HCT116 (cell line): ENCODE data around the gene IKZF3. TPM values are rescaled to one million over a fixed set of nuclear protein-coding genes. Genes with fewer than 3 reads are reported as not detected.

Source experiments
- ATAC-seq: fragments of 200-7000 bp; cut with Tn5 transposase; 2 replicates; pipeline ENCODE4 v1.9.1; 2020; ENCODE audit warnings: mild to moderate bottlenecking, moderate library complexity
- BruUV-seq: library from RNA; stranded (reverse); fragments of 400-500 nt; replicated peaks from 2 replicates; lab custom pipeline; 2021; lab: Mats Ljungman, UMichigan
- CTCF ChIA-PET: fragments of 300-600 bp; sonication (Branson Sonifier 250); formaldehyde crosslinking; loops from one replicate; lab custom pipeline; 2021; ENCODE audit warnings: antibody characterized with exemption; lab: Charles Lee
- POLR2A ChIA-PET: fragments of 300-600, 350-600 bp; sonication (Branson Sonifier 250); formaldehyde crosslinking; loops from one replicate; lab custom pipeline; 2021; ENCODE audit warnings: antibody characterized with exemption; lab: Charles Lee
- RAD21 ChIA-PET, 2 experiments: fragments of 300-600 bp; sonication (Branson Sonifier 250); formaldehyde crosslinking; loops; one replicate each; lab custom pipeline; 2023; ENCODE audit warnings: low total read pairs in 2 of 2; ENCODE audit not compliant: uncharacterized antibody in 2 of 2, unreplicated experiment in 2 of 2, low non-redundant PET in 1 of 2; lab: Charles Lee
- DNase-seq: peaks from one replicate; pipeline ENCODE4 v3.0.0-alpha.2; 2010; ENCODE audit warnings: low read depth, low spot score
- H2AFZ ChIP-seq: fragments of 200-600 bp; shearing (Covaris generic), sonication (generic); 2 replicates; pipeline ENCODE4 v1.6.1; 2017; ENCODE audit warnings: low read depth, mixed run types, mixed read lengths, antibody characterized with exemption, low read length; ENCODE audit not compliant: poor library complexity, severe bottlenecking
- H3K27ac ChIP-seq: 2 replicates; pipeline ENCODE4 v1.5.1; 2012; ENCODE audit warnings: low read depth, low read length
- H3K27me3 ChIP-seq: fragments of 200-600 bp; sonication (generic); 2 replicates; pipeline ENCODE4 v1.6.1; 2016; ENCODE audit warnings: mixed run types, low read length, mixed read lengths; ENCODE audit not compliant: insufficient read depth
- H3K36me3 ChIP-seq, 2 experiments: fragments of 200-500 bp in 1 of 2; fragments of 200-600 bp in 1 of 2; sonication (Bioruptor generic) in 1 of 2; sonication (generic) in 1 of 2; 2 replicates each; pipeline versions ENCODE4 v1.5.1 to v1.6.1; 2014 to 2016; ENCODE audit warnings: low read length in 2 of 2, inconsistent platforms in 1 of 2, mixed read lengths in 1 of 2, mixed run types in 1 of 2; ENCODE audit not compliant: insufficient read depth in 2 of 2, control insufficient read depth in 1 of 2
- H3K4me1 ChIP-seq, 2 experiments: fragments of 200-600 bp in 1 of 2; sonication (generic) in 1 of 2; 2 replicates each; pipeline versions ENCODE4 v1.5.1 to v1.6.1; 2012 to 2017; ENCODE audit warnings: low read length in 2 of 2, inconsistent platforms in 1 of 2, mild to moderate bottlenecking in 1 of 2, mixed read lengths in 1 of 2, mixed run types in 1 of 2, moderate library complexity in 1 of 2; ENCODE audit not compliant: insufficient read depth in 2 of 2, control insufficient read depth in 1 of 2
- H3K4me2 ChIP-seq: fragments of 200-600 bp; sonication (generic); 2 replicates; pipeline ENCODE4 v1.6.1; 2017; ENCODE audit warnings: mixed run types, low read length, mixed read lengths
- H3K4me3 ChIP-seq, 2 experiments: fragments of 200-600 bp in 1 of 2; sonication (generic) in 1 of 2; replicated peaks in 1 of 2; 2 replicates each; pipeline ENCODE4 v1.5.1; 2011 to 2016; ENCODE audit warnings: low read length in 2 of 2, control low read depth in 1 of 2, low read depth in 1 of 2, mild to moderate bottlenecking in 1 of 2, mixed read lengths in 1 of 2, mixed run types in 1 of 2
- H3K79me2 ChIP-seq: fragments of 200-600 bp; sonication (generic); 2 replicates; pipeline ENCODE4 v1.6.1; 2017; ENCODE audit warnings: mild to moderate bottlenecking, mixed run types, low read length, moderate library complexity, mixed read lengths; ENCODE audit not compliant: insufficient read depth
- H3K9ac ChIP-seq: fragments of 200-600 bp; sonication (generic); 2 replicates; pipeline ENCODE4 v1.6.1; 2016; ENCODE audit warnings: low read length, mixed read lengths
- H3K9me2 ChIP-seq: fragments of 200-600 bp; sonication (generic), shearing (Covaris generic); 2 replicates; pipeline ENCODE4 v1.6.1; 2017; ENCODE audit warnings: mixed run types, mild to moderate bottlenecking, moderate library complexity; ENCODE audit not compliant: insufficient read depth
- H3K9me3 ChIP-seq, 2 experiments: fragments of 200-500 bp in 1 of 2; fragments of 200-600 bp in 1 of 2; sonication (Bioruptor generic) in 1 of 2; sonication (generic) in 1 of 2; 2 replicates each; pipeline ENCODE4 v1.6.1; 2014 to 2017; ENCODE audit warnings: low read length in 2 of 2, mixed read lengths in 2 of 2, inconsistent platforms in 1 of 2, low read depth in 1 of 2, mild to moderate bottlenecking in 1 of 2, mixed run types in 1 of 2, moderate library complexity in 1 of 2; ENCODE audit not compliant: control insufficient read depth in 1 of 2, insufficient read depth in 1 of 2
- H4K20me1 ChIP-seq: fragments of 200-600 bp; sonication (generic), shearing (Covaris generic); 2 replicates; pipeline ENCODE4 v1.6.1; 2017; ENCODE audit warnings: mixed run types, mild to moderate bottlenecking, moderate library complexity; ENCODE audit not compliant: insufficient read depth
- CEBPB ChIP-seq: IDR thresholded peaks from 2 replicates; pipeline ENCODE4 v1.6.1; 2012; ENCODE audit warnings: low read depth
- EGR1 ChIP-seq: IDR thresholded peaks from 2 replicates; pipeline ENCODE4 v1.6.1; 2012; ENCODE audit warnings: low read depth
- ELF1 ChIP-seq: IDR thresholded peaks from 2 replicates; pipeline ENCODE4 v1.6.1; 2012; ENCODE audit warnings: low read depth, borderline replicate concordance
- EZH2 ChIP-seq: fragments of 200-600 bp; sonication (generic); IDR thresholded peaks from 2 replicates; pipeline ENCODE4 v1.6.1; 2017; ENCODE audit warnings: antibody characterized with exemption, mixed run types
- EZH2phosphoT487 ChIP-seq: fragments of 200-600 bp; IDR thresholded peaks from 2 replicates; pipeline ENCODE4 v1.6.1; 2018; ENCODE audit warnings: antibody characterized with exemption, borderline replicate concordance
- JUND ChIP-seq: IDR thresholded peaks from 2 replicates; pipeline ENCODE4 v1.6.1; 2012
- POLR2A ChIP-seq: IDR thresholded peaks from 2 replicates; pipeline ENCODE4 v1.7.0; 2011; ENCODE audit warnings: borderline replicate concordance; ENCODE audit not compliant: insufficient read depth, insufficient read length; ENCODE audit errors: extremely low read depth
- POLR2AphosphoS5 ChIP-seq: IDR thresholded peaks from 2 replicates; pipeline ENCODE4 v1.6.1; 2011; ENCODE audit warnings: mild to moderate bottlenecking, low read depth, low read length, moderate library complexity
- RAD21 ChIP-seq: IDR thresholded peaks from 2 replicates; pipeline ENCODE4 v1.6.1; 2012; ENCODE audit warnings: low read depth, mild to moderate bottlenecking
- SIN3A ChIP-seq: IDR thresholded peaks from 2 replicates; pipeline ENCODE4 v1.6.1; 2012; ENCODE audit warnings: low read depth
- SP1 ChIP-seq: IDR thresholded peaks from 2 replicates; pipeline ENCODE4 v1.6.1; 2012; ENCODE audit warnings: low read depth
- TCF7L2 ChIP-seq: IDR thresholded peaks from 2 replicates; pipeline ENCODE4 v1.7.0; 2011; ENCODE audit warnings: borderline replicate concordance, inconsistent platforms; ENCODE audit not compliant: insufficient read depth, insufficient read length; ENCODE audit errors: extremely low read depth
- ZNF274 ChIP-seq: fragments of 200-500 bp; sonication (Bioruptor generic); IDR thresholded peaks from 2 replicates; pipeline ENCODE4 v1.6.1; 2014; ENCODE audit warnings: mild to moderate bottlenecking, low read depth, low read length, inconsistent platforms
- intact Hi-C: fragments of 100-400 bp; cut with micrococcal nuclease; formaldehyde crosslinking; loops from 2 replicates; pipeline ENCODE4 v1.10.0; 2022
- total RNA-seq: library from RNA; stranded (reverse); gene quantifications from one replicate; pipeline ENCODE4 v1.2.1, GENCODE V29; 2021; ENCODE audit not compliant: unreplicated experiment
- TF ChIP-seq, protein P1 (sequence below): IDR thresholded peaks from 2 replicates; pipeline ENCODE4 v1.6.1; 2012
- TF ChIP-seq, protein P2 (sequence below), 3 experiments: fragments of 200-600 bp in 1 of 3; sonication (generic) in 1 of 3; IDR thresholded peaks in 2 of 3; conservative IDR thresholded peaks in 1 of 3; 2 replicates each; pipeline ENCODE4 v1.5.1; 2012 to 2017; ENCODE audit warnings: low read depth in 2 of 3, low read length in 2 of 3, antibody characterized with exemption in 1 of 3, borderline replicate concordance in 1 of 3, control low read depth in 1 of 3, mild to moderate bottlenecking in 1 of 3, mixed read lengths in 1 of 3, mixed run types in 1 of 3, moderate library complexity in 1 of 3; ENCODE audit not compliant: insufficient read depth in 1 of 3
- TF ChIP-seq, protein P3 (sequence below): IDR thresholded peaks from 2 replicates; pipeline ENCODE4 v1.6.1; 2011; ENCODE audit warnings: mild to moderate bottlenecking, low read length, moderate library complexity; ENCODE audit not compliant: insufficient replicate concordance; ENCODE audit errors: extremely low read depth
- TF ChIP-seq, protein P4 (sequence below): IDR thresholded peaks from 2 replicates; pipeline ENCODE4 v1.6.1; 2012
- TF ChIP-seq, protein P5 (sequence below): IDR thresholded peaks from 2 replicates; pipeline ENCODE4 v1.6.1; 2012; ENCODE audit warnings: low read depth

Gene IKZF3
- total RNA-seq, 1 experiment from 2014 or later: 0.30 TPM

DNA sequence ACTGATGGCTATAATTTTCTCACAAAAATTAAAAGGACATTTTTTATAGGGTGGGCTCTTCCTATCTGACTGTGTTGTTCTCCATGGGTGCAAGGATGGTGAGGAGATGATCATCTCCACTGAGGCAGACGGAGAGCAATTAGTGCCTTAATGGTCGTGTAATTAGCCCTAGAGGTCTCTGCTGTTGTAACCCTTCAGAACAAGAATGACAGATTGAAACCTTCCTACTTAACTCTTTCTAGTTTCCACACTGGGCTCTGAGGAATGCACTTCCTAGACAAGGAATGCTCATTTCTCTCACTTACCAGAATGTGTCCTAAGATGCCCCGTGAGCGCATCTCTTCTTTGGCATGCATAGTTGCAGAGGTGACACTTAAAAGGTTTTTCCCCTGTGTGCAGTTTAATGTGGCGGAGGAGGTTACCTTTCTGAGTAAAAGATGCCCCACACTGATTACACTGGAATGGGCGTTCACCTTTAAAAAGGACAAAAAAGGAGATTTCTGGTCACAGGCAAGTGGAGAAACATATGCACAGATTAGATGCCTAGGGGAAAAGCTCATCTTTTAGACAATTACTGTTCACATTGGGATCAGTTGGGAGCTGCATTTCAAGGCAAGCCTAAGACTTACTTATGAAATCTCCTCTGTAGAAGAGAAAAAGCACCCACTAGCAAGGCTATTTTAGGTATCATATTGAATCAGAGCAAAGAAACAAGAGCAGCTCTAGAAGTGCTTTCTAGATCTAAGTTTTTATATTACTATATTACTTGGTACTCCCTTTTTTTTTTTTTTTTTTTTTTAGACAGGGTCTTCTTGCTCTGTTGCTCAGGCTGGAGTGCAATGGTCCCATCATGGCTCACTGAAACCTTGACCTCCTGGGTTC lies 72.8 kb downstream of the IKZF3 start:
- H3K9me2 ChIP-seq: no peaks in the 10 kb centered on the region
- ChIA-PET RAD21 (interaction anchor here in 1 of 2 experiments (0.7 kb wide), 1 partner anchor 88 kb away, joined by 3 read pairs; no protein-coding TSS in a partner anchor), CTCF (no interaction called here), POLR2A (no interaction called here)
- ATAC-seq (no peak), DNase-seq (no peak)
- no peaks in the 10 kb centered on the region for H3K4me1 ChIP-seq
- no peaks in the 10 kb centered on the region for H3K79me2 ChIP-seq
- TF ChIP-seq EZH2phosphoT487 (no peak), POLR2A (no peak), EGR1 (no peak), SIN3A (no peak), CEBPB (no peak), POLR2AphosphoS5 (no peak), SP1 (no peak), TCF7L2 (no peak), ELF1 (no peak), ZNF274 (no peak), JUND (no peak), RAD21 (no peak), EZH2 (no peak)
- TF ChIP-seq, protein P1, sequence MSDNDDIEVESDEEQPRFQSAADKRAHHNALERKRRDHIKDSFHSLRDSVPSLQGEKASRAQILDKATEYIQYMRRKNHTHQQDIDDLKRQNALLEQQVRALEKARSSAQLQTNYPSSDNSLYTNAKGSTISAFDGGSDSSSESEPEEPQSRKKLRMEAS: no peak
- TF ChIP-seq, protein P2, sequence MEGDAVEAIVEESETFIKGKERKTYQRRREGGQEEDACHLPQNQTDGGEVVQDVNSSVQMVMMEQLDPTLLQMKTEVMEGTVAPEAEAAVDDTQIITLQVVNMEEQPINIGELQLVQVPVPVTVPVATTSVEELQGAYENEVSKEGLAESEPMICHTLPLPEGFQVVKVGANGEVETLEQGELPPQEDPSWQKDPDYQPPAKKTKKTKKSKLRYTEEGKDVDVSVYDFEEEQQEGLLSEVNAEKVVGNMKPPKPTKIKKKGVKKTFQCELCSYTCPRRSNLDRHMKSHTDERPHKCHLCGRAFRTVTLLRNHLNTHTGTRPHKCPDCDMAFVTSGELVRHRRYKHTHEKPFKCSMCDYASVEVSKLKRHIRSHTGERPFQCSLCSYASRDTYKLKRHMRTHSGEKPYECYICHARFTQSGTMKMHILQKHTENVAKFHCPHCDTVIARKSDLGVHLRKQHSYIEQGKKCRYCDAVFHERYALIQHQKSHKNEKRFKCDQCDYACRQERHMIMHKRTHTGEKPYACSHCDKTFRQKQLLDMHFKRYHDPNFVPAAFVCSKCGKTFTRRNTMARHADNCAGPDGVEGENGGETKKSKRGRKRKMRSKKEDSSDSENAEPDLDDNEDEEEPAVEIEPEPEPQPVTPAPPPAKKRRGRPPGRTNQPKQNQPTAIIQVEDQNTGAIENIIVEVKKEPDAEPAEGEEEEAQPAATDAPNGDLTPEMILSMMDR (IDR thresholded peaks at IDR 0.05 in 2 of 3, conservative IDR thresholded peaks at IDR 0.05 in 1 of 3; ENCODE audit: borderline replicate concordance in 1 of 3, insufficient read depth in 1 of 3, low read depth in 2 of 3, low read length in 2 of 3): no peak
- TF ChIP-seq, protein P3, sequence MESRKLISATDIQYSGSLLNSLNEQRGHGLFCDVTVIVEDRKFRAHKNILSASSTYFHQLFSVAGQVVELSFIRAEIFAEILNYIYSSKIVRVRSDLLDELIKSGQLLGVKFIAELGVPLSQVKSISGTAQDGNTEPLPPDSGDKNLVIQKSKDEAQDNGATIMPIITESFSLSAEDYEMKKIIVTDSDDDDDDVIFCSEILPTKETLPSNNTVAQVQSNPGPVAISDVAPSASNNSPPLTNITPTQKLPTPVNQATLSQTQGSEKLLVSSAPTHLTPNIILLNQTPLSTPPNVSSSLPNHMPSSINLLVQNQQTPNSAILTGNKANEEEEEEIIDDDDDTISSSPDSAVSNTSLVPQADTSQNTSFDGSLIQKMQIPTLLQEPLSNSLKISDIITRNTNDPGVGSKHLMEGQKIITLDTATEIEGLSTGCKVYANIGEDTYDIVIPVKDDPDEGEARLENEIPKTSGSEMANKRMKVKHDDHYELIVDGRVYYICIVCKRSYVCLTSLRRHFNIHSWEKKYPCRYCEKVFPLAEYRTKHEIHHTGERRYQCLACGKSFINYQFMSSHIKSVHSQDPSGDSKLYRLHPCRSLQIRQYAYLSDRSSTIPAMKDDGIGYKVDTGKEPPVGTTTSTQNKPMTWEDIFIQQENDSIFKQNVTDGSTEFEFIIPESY: no peak
- TF ChIP-seq, protein P4, sequence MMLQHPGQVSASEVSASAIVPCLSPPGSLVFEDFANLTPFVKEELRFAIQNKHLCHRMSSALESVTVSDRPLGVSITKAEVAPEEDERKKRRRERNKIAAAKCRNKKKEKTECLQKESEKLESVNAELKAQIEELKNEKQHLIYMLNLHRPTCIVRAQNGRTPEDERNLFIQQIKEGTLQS: no peak
- TF ChIP-seq, protein P5, sequence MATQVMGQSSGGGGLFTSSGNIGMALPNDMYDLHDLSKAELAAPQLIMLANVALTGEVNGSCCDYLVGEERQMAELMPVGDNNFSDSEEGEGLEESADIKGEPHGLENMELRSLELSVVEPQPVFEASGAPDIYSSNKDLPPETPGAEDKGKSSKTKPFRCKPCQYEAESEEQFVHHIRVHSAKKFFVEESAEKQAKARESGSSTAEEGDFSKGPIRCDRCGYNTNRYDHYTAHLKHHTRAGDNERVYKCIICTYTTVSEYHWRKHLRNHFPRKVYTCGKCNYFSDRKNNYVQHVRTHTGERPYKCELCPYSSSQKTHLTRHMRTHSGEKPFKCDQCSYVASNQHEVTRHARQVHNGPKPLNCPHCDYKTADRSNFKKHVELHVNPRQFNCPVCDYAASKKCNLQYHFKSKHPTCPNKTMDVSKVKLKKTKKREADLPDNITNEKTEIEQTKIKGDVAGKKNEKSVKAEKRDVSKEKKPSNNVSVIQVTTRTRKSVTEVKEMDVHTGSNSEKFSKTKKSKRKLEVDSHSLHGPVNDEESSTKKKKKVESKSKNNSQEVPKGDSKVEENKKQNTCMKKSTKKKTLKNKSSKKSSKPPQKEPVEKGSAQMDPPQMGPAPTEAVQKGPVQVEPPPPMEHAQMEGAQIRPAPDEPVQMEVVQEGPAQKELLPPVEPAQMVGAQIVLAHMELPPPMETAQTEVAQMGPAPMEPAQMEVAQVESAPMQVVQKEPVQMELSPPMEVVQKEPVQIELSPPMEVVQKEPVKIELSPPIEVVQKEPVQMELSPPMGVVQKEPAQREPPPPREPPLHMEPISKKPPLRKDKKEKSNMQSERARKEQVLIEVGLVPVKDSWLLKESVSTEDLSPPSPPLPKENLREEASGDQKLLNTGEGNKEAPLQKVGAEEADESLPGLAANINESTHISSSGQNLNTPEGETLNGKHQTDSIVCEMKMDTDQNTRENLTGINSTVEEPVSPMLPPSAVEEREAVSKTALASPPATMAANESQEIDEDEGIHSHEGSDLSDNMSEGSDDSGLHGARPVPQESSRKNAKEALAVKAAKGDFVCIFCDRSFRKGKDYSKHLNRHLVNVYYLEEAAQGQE: no peak
- H3K9ac ChIP-seq: no peak overlapping the region
- H4K20me1 ChIP-seq: no peaks in the 10 kb centered on the region
- no peaks in the 10 kb centered on the region; the same call in 1 of the 2 replicates for H3K27me3 ChIP-seq
- no peak overlapping the region for H3K4me2 ChIP-seq
- no peak overlapping the region for H2AFZ ChIP-seq
- H3K27ac ChIP-seq: no peak overlapping the region
- no TSS peak for BruUV-seq
- H3K36me3 ChIP-seq: no peaks in the 10 kb centered on the region
- intact Hi-C loops: no loop called here
- H3K4me3 ChIP-seq: no peak overlapping the region
- no peaks in the 10 kb centered on the region for H3K9me3 ChIP-seq
